ENCODE data around the gene ASIC4.

Gene ASIC4

DNA sequence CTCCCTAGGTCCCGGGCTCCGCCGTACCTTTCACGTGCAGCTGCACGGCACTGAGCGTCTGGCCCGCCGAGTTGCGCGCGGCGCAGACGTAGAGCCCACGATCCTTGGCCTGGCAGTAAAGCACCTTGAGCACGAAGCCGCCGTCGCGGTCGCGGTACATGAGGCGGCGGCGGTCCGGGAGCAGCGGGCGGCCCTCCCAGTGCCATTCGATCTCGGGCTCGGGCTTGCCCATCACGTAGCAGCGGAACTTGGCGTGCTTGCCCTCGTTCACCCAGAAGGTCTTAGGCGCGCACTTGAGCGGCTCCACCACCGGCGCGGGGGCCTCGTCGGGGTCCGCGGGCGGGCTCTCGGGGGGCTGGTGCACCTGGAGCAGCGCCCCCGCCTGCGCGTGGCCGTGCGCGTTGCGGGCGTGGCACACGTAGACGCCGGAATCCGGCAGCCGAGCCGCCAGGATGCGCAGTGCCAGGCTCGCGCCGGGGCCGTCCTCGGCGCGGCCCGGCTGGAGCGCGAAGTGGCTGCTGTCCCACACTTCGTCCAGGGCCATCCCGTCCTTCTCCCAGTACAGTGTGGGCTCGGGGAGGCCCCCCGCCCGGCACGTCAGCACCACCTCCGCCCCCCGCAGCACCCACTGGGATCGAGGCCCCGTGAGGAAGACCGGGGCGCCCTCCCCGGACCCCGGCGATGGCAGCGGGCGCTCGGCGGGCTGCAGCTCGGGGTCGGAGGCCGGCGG lies 56.1 kb downstream of the ASIC4 start:
- peak; percentile 73 for DNase-seq

DNA sequence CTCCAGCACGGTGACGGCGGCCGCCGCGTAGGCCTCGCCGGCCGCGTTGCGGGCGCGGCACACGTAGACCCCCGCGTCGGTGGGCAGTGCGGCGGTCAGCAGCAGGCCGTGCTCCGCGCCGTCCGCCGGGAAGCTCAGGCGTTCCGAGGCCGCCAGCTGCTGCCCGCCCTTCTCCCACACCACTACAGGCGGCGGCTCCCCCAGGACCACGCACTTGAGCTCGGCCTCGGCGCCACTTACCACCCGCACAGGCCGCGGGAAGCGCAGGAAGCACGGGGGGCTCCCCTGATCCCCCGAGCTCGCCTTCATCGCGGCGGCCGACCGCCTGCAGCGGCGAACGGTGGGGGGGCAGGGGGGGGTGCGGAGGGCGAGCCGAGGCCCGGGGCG lies 56.6 kb downstream of the ASIC4 start:
- DNase-seq: peak; percentile 80

DNA sequence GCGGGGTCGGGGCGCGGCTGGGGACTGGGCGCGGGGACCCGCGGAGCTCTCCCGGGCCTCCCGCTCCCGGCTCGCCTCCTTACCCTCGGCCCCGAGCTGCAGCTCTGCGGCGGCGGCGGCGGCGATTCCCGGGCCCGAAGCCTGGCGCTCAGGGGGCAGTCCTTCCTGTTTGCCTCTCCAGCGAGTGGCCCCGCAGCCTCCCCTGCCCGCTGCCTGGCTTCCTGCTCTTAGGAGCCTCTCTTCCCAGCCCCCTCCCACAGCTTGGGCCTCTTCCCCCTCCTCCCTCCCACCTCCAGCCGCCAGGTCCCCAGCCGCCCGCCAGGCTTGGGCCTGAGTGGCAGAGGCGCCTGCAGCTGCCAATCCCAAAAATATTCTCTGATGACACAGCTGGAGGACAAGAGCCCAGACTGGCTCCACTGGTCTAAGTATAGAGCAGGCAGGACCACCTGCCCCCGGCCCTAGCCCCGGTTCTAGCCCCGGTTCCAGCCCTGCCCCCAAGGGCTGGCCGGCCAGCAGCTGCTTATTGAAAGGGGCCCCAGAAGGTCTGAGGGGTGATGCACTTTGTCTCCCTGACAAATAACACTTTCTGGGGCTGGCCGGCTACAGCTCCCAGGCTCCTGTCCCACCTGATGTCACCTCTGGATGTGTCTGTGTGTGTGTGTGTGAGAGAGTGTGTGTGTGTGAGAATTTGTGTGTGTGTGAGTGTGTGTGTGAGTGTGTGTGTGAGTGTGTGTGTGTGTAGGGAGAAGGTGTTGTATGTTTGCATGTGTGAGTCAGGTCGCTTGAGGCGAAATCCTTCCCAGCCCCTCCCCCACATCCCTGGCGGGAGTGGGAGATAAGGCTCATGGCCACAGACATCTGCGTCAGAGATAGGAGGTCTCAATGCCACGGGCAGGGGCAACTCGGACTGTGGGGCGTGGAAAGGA lies 57.3 kb downstream of the ASIC4 start, which contains the start of gene OBSL1:
OBSL1 (minus strand) TSS at position 229 of the 926 bp plus-strand sequence. CDS start 307 bp downstream, outside the sequence.
- DNase-seq: peak; percentile 77

DNA sequence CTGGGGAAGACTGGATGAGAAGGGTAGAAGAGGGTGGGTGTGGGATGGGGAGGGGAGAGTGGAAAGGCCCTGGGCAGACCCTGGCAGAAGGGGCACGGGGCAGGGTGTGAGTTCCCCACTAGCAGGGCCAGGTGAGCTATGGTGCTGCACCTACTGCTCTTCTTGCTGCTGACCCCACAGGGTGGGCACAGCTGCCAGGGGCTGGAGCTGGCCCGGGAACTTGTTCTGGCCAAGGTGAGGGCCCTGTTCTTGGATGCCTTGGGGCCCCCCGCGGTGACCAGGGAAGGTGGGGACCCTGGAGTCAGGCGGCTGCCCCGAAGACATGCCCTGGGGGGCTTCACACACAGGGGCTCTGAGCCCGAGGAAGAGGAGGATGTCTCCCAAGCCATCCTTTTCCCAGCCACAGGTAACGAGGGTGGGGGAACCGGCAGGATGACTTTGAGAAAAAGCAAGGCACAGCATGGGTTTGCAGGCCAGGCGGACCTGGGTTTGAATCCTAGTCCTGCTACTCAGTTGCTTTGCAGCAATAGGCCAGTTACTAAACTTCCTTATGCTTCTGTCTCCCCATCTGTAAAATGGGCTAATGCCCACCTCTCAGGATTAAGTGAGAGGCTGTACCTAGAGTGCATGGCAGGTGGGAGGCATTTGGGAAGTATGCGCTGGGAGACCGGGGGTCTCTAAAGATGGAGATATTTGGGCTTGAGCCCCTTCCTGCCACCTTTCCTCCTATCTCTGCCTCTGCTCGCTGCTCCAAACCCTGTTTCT lies 58.1 kb downstream of the ASIC4 start, which contains the start of gene INHA:
INHA (plus strand) TSS at position 74 of the 765 bp plus-strand sequence; CDS start at position 139, 65 bp downstream.
- no peak for DNase-seq

DNA sequence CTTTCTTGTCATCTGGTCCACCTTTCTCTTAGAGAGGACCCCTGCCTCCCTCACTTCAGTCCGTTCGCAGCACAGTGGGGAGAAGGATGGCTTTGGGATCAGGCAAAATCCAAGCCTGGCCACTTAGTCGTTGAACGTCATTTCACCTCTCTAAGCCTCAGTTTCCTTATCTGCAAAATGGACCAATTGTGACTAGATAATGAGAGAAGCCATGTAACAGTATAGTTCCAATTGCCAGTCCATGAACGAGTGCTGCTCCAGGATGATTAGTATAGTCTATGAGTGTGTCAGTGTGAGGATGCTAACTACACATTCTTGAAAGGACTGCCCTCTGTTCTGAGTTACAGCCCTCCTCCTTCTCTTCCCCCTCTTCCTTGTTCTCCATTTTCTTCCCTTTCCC lies 58.9 kb downstream of the ASIC4 start:
- no peak for DNase-seq

DNA sequence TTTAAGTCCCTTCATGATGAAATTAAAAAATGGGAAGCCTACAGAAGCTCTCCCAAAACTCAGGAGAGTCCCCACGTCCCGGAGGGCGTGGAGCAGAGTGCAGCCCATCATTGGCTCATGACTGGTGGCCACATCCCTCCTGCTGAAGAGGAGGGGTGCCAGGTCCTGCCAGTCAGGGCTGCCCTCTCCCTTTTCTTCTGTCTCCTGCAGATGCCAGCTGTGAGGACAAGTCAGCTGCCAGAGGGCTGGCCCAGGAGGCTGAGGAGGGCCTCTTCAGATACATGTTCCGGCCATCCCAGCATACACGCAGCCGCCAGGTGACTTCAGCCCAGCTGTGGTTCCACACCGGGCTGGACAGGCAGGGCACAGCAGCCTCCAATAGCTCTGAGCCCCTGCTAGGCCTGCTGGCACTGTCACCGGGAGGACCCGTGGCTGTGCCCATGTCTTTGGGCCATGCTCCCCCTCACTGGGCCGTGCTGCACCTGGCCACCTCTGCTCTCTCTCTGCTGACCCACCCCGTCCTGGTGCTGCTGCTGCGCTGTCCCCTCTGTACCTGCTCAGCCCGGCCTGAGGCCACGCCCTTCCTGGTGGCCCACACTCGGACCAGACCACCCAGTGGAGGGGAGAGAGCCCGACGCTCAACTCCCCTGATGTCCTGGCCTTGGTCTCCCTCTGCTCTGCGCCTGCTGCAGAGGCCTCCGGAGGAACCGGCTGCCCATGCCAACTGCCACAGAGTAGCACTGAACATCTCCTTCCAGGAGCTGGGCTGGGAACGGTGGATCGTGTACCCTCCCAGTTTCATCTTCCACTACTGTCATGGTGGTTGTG lies 60.4 kb downstream of the ASIC4 start:
- no peak for DNase-seq

DNA sequence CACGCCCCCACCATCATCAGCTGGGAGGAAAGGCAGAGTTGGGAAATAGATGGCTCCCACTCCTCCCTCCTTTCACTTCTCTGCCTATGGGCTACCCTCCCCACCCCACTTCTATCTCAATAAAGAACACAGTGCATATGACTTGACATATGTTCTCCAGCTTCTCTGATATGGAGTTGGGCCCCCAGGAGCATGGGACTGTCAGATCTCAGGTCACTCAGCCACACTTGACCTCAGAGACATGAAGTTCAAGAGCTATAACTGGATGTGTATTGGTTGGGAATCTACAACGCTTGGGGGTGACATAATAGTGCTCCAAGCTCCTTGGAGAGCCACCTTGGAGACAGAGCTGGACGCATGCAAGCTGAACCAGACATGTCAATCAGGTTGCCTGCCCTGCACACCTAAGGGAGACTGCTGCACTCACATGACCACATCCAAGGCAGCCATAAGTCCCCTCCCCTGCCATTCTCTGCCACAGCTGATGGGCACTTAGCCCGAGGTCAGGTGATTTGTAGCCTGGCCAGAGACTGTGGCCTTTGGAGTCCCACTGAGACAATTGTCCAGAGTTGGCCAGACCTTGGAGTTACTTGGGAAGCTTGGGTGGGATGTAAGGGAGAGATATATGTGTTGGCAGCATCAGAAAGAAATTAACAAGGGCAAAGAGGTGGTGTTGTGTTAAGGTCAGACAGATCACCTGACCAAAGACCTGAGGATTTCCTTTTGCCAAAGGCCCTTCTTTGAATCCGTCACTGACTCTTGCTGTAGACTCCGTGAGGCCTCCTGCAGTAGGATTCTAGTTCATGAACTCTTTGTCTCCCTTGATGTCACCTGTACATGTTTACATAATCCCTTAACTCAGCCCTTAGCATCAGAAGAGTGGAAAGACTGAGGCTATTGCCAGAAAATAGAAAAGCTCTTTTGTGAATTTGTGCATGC lies 61.6 kb downstream of the ASIC4 start:
- no peak for DNase-seq

DNA sequence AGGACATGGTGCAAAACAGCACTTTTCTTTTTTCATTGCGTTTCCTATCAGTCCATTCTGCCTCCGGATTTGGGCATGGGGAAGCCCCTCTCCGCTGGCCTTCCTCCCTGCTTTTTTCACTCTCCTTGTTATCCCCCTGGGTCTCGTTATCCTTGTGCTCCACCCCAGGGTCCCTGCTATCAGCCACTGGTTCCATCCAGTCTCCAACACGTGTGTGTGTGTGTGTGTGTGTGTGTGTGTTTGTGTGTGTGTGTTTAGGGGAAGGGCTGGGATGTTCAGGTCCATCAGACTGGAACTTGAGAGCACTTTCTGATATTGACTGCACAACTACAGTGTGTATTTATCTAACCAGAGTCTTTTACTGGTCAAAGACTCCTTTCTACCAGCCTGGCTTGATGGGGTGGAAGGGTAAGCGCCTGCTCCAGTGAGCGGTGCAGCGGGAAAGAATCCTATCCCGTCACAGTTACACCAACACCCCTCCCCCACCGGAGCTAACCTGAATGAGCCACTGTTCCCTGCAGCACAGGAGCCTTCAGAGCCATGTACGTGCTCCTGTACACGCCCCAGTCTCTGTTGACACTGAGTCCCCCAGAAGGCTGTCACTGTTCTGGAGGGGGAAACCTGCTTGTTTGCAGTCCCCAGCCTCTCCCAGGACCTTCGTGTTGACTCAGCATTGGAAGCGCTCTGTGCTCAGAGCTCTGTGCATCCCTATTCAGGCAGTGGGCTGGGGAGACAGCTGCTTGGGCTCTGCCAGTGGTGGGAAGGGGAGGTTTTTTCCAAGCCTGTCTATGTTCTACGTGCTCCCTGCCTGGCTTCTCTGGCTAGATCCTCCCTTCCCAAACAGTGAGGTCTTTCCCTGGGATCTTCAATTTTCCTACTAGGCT lies 62.5 kb downstream of the ASIC4 start:
- DNase-seq: peak; percentile 71

DNA sequence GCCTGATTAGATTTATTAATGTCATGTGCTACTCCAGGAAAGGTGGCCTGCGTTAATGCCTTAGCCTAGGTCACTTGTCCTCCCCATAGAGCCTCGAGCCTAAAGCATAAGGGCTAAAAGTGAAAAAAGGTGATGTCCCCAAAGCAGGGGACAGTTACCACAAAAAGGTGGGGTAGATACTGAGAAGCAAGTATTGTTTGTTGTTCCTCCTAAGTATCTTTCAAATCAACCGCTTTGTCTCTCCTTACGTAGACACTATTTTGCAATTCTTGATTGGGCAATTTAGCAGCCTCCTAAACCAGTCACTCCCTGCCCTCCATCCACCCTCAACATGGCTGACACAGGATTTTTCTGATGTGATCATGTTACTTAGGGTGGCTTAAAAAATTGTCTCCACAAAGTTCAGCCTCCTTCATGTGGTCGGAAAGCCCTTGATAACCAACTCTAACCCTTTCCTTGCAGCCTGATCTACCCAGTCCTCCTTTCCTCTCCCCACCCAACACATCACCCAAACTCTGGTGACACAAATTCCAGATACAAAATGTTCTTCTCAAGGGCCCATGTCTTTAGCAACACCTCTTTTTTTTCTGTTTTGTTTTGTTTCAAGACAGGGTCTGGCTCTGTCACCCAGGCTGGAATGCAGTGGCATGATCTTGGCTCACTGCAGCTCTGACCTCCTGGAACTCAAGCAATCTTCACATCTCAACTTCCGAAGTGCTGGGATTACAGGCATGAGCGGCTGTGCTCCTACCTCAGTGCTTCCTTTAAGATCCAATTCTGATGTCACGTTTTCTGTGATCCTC lies 64.7 kb downstream of the ASIC4 start:
- DNase-seq: no peak

DNA sequence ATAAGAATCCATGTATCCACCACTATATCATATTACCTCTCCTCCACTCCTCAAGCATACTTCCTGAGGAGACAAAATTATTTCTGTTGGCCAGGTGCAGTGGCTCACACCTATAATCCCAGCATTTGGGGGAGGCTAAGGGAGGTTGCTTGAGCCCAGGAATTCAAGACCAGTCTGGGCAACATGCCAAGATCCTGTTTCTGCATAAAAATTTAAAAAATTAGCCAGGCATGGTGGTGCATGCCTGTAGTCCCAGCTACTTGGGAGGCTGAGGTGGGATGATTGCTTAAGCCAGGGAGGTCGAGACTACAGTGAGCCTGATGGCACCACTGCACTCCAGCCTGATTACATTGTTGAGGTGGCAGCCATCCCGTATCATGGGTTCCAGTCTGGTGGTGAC lies 67.1 kb downstream of the ASIC4 start:
- DNase-seq: no peak

All from right kidney (tissue), 1 donor.